Adrenal gland (tissue), 5 donors: ENCODE data around the gene KLHL21.

Source experiments
- POLR2A ChIP-seq, 2 donors: fragments of 450-650 bp; IDR thresholded peaks; one replicate each; pipeline ENCODE4 v1.6.1; 2017; ENCODE audit warnings: antibody characterized with exemption in 2 of 2, mild to moderate bottlenecking in 2 of 2, moderate library complexity in 1 of 2
- TF ChIP-seq, protein P1 (sequence below), 6 experiments: fragments of 450-650 bp in 4 of 6; fragments of 200-600 bp in 2 of 6; sonication (generic) in 1 of 6; IDR thresholded peaks; 1 replicate in 5 of 6; 2 replicates in 1 of 6; pipeline versions ENCODE4 v1.5.1 to v1.8.0; 2016 to 2021; ENCODE audit warnings: antibody characterized with exemption in 6 of 6, mild to moderate bottlenecking in 2 of 6, moderate library complexity in 1 of 6
- donor health status: DM: no; HTN: no; CAD: no.

DNA sequence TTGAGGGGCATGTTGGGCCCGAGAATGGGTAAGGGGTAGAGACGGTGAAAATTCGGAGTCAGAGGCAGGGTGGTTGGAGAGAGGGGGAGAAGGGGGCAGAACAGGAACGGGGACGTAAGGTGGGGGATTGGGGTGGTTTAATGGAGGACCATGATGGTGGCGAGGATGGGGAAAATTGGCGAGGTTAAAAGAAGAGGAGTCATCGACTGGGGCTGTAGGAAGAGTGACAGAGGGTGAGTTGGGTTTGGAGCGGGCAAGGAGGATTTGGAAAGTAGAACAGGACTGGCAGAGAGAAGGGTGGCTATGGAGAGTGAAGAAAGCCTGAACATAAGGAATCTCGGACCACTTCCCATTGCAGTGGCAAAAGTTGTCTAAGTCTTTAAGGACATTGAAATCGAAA is 33.6 kb downstream of the KLHL21 start:
- TF ChIP-seq, protein P1, sequence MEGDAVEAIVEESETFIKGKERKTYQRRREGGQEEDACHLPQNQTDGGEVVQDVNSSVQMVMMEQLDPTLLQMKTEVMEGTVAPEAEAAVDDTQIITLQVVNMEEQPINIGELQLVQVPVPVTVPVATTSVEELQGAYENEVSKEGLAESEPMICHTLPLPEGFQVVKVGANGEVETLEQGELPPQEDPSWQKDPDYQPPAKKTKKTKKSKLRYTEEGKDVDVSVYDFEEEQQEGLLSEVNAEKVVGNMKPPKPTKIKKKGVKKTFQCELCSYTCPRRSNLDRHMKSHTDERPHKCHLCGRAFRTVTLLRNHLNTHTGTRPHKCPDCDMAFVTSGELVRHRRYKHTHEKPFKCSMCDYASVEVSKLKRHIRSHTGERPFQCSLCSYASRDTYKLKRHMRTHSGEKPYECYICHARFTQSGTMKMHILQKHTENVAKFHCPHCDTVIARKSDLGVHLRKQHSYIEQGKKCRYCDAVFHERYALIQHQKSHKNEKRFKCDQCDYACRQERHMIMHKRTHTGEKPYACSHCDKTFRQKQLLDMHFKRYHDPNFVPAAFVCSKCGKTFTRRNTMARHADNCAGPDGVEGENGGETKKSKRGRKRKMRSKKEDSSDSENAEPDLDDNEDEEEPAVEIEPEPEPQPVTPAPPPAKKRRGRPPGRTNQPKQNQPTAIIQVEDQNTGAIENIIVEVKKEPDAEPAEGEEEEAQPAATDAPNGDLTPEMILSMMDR (IDR thresholded peaks at IDR 0.05) = no peak
- no peak for TF ChIP-seq POLR2A (IDR thresholded peaks at IDR 0.05)
